ENCODE measurements around the gene CPXM2. TPM values are rescaled to one million over a fixed set of nuclear protein-coding genes. Genes with fewer than 3 reads are reported as not detected.

The CPXM2 gene
- total and polyA plus RNA-seq, 10 of the 15 experiments (the other 5 are each of a cell fraction or from before 2014, with no cell fraction given), result 0.08 to 1.1 (median 0.58) TPM

DNA sequence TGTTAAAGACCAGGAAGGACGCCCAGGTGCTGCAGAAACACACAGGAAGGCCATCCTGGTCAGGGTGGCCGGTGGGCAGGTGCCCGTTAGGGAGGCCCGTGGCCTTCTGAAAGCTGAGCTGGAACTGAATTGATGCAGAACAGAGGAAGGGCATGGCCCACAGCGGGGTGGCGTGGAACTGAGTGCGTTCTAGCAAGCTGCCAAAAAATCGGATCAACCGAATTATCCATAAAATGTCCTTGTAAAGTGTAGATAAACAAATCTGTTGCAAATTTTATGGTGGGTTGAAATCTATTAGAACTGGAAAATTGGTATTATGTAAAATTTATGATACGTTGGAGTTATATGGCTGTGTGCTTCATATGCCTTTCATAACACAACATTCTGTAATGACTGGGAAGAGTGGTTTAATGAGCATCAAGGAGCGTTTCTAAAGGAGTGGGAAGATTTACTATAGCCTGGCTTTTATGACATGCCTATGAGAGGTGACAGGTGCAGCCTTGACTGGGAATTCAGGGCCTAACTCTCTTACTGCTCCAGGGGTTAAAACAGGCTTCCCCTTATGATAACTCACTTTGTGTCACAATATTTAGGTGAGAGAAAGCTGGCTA is 117.4 kb downstream of the CPXM2 start:
- H2AFZ ChIP-seq (ENCODE audit: control insufficient read depth, low read depth, low read length), result no peak overlapping the region
- H3K27me3 ChIP-seq (replicated peaks in 1 of 2; ENCODE audit: control insufficient read depth in 2 of 2, insufficient read depth in 2 of 2, low read length in 1 of 2), result peaks cover 0 to 1% of the 10 kb centered on the region in 2 experiments; a peak in 1 of 4 replicates
- H3K4me1 ChIP-seq (ENCODE audit: control insufficient read depth, insufficient read depth, low read length), result no peaks in the 10 kb centered on the region
- H3K4me3 ChIP-seq, result no peak overlapping the region
- intact Hi-C loops (cut with micrococcal nuclease; ENCODE audit: unreplicated experiment), result no loop called here
- H4K20me1 ChIP-seq (ENCODE audit: control insufficient read depth, insufficient read depth), result no peaks in the 10 kb centered on the region
- DNase-seq (ENCODE audit: low read depth, low spot score) (no peak), ATAC-seq (no peak), FAIRE-seq (no peak)
- in situ Hi-C loops (cut with MboI), result no loop called here
- no TSS peak for BruUV-seq (replicated peaks)
- CTCF ChIA-PET, result no interaction called here
- no peak overlapping the region for H3K4me2 ChIP-seq (ENCODE audit: control insufficient read depth, insufficient read depth)
- SMC1A ChIA-PET (ENCODE audit: uncharacterized antibody, unreplicated experiment), result interaction anchor here (1.0 kb wide), 1 partner anchor 12 kb away, joined by 3 read pairs; no protein-coding TSS in a partner anchor
- POLR2A ChIA-PET, result no interaction called here
- H3K36me3 ChIP-seq (ENCODE audit: control insufficient read depth in 2 of 2, insufficient read depth in 2 of 2, low read length in 1 of 2), result no peaks in the 10 kb centered on the region
- no peak overlapping the region for H3K27ac ChIP-seq (ENCODE audit: control insufficient read depth, insufficient read depth)
- TF ChIP-seq MEF2A (IDR thresholded peaks at IDR 0.05; ENCODE audit: insufficient read depth, low read depth, low read length), result no peak
- TF ChIP-seq, protein P1, sequence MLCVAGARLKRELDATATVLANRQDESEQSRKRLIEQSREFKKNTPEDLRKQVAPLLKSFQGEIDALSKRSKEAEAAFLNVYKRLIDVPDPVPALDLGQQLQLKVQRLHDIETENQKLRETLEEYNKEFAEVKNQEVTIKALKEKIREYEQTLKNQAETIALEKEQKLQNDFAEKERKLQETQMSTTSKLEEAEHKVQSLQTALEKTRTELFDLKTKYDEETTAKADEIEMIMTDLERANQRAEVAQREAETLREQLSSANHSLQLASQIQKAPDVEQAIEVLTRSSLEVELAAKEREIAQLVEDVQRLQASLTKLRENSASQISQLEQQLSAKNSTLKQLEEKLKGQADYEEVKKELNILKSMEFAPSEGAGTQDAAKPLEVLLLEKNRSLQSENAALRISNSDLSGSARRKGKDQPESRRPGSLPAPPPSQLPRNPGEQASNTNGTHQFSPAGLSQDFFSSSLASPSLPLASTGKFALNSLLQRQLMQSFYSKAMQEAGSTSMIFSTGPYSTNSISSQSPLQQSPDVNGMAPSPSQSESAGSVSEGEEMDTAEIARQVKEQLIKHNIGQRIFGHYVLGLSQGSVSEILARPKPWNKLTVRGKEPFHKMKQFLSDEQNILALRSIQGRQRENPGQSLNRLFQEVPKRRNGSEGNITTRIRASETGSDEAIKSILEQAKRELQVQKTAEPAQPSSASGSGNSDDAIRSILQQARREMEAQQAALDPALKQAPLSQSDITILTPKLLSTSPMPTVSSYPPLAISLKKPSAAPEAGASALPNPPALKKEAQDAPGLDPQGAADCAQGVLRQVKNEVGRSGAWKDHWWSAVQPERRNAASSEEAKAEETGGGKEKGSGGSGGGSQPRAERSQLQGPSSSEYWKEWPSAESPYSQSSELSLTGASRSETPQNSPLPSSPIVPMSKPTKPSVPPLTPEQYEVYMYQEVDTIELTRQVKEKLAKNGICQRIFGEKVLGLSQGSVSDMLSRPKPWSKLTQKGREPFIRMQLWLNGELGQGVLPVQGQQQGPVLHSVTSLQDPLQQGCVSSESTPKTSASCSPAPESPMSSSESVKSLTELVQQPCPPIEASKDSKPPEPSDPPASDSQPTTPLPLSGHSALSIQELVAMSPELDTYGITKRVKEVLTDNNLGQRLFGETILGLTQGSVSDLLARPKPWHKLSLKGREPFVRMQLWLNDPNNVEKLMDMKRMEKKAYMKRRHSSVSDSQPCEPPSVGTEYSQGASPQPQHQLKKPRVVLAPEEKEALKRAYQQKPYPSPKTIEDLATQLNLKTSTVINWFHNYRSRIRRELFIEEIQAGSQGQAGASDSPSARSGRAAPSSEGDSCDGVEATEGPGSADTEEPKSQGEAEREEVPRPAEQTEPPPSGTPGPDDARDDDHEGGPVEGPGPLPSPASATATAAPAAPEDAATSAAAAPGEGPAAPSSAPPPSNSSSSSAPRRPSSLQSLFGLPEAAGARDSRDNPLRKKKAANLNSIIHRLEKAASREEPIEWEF (IDR thresholded peaks at IDR 0.05; ENCODE audit: insufficient replicate concordance, low read depth, low read length), result no peak
- TF ChIP-seq TAF1 (IDR thresholded peaks at IDR 0.05; ENCODE audit: borderline replicate concordance, low read depth, low read length), result no peak
- no peak for TF ChIP-seq IRF4 (IDR thresholded peaks at IDR 0.05; ENCODE audit: low read depth, low read length)
- TF ChIP-seq IKZF1 (conservative IDR thresholded peaks at IDR 0.05), result no peak
- TF ChIP-seq, protein P2, sequence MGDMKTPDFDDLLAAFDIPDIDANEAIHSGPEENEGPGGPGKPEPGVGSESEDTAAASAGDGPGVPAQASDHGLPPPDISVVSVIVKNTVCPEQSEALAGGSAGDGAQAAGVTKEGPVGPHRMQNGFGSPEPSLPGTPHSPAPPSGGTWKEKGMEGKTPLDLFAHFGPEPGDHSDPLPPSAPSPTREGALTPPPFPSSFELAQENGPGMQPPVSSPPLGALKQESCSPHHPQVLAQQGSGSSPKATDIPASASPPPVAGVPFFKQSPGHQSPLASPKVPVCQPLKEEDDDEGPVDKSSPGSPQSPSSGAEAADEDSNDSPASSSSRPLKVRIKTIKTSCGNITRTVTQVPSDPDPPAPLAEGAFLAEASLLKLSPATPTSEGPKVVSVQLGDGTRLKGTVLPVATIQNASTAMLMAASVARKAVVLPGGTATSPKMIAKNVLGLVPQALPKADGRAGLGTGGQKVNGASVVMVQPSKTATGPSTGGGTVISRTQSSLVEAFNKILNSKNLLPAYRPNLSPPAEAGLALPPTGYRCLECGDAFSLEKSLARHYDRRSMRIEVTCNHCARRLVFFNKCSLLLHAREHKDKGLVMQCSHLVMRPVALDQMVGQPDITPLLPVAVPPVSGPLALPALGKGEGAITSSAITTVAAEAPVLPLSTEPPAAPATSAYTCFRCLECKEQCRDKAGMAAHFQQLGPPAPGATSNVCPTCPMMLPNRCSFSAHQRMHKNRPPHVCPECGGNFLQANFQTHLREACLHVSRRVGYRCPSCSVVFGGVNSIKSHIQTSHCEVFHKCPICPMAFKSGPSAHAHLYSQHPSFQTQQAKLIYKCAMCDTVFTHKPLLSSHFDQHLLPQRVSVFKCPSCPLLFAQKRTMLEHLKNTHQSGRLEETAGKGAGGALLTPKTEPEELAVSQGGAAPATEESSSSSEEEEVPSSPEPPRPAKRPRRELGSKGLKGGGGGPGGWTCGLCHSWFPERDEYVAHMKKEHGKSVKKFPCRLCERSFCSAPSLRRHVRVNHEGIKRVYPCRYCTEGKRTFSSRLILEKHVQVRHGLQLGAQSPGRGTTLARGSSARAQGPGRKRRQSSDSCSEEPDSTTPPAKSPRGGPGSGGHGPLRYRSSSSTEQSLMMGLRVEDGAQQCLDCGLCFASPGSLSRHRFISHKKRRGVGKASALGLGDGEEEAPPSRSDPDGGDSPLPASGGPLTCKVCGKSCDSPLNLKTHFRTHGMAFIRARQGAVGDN (IDR thresholded peaks at IDR 0.05), result no peak
- TF ChIP-seq GATAD2B (conservative IDR thresholded peaks at IDR 0.05; ENCODE audit: low read depth), result no peak
- TF ChIP-seq MTA3 (IDR thresholded peaks at IDR 0.05; ENCODE audit: borderline replicate concordance, low read length), result no peak
- TF ChIP-seq KAT2A (conservative IDR thresholded peaks at IDR 0.05; ENCODE audit: control insufficient read depth, low read depth, low read length), result no peak
- TF ChIP-seq, protein P3, sequence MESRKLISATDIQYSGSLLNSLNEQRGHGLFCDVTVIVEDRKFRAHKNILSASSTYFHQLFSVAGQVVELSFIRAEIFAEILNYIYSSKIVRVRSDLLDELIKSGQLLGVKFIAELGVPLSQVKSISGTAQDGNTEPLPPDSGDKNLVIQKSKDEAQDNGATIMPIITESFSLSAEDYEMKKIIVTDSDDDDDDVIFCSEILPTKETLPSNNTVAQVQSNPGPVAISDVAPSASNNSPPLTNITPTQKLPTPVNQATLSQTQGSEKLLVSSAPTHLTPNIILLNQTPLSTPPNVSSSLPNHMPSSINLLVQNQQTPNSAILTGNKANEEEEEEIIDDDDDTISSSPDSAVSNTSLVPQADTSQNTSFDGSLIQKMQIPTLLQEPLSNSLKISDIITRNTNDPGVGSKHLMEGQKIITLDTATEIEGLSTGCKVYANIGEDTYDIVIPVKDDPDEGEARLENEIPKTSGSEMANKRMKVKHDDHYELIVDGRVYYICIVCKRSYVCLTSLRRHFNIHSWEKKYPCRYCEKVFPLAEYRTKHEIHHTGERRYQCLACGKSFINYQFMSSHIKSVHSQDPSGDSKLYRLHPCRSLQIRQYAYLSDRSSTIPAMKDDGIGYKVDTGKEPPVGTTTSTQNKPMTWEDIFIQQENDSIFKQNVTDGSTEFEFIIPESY (IDR thresholded peaks at IDR 0.05), result no peak
- H3K79me2 ChIP-seq (ENCODE audit: control insufficient read depth, insufficient read depth, low read length), result no peaks in the 10 kb centered on the region
- H3K9me3 ChIP-seq (replicated peaks; ENCODE audit: control insufficient read depth, insufficient read depth, low read length), result peaks cover 11% of the 10 kb centered on the region
- 42% methylated on average over 11 of the region's 11 CpGs for WGBS (ENCODE audit: insufficient coverage, insufficient replicate concordance, low lambda C conversion rate, missing lambda C conversion rate)
- RAD21 ChIA-PET (ENCODE audit: unreplicated experiment), result no interaction called here
- H3K9ac ChIP-seq (ENCODE audit: control insufficient read depth, insufficient read depth, low read length), result no peak overlapping the region
